PC-9 (cell line): ENCODE data around the gene ATP2C2. TPM values are rescaled to one million over a fixed set of nuclear protein-coding genes. Genes with fewer than 3 reads are reported as not detected.
A peak's percentile ranks its signal among the peaks of the same experiment; 100 is the strongest.
"Not testable (repeated sequence)": the region's sequence is repeated elsewhere in the genome, so short reads cannot be mapped to it uniquely, and the experiment has no call there.

Experiments used
- BruUV-seq: library from RNA; stranded (reverse); fragments of 400-500 nt; replicated peaks from 2 replicates; lab custom pipeline; 2021; lab: Mats Ljungman, UMichigan
- CTCF ChIA-PET: fragments of 300-600 bp; sonication (Branson Sonifier 250); formaldehyde crosslinking; loops from one replicate; lab custom pipeline; 2022; ENCODE audit warnings: antibody characterized with exemption; lab: Charles Lee
- POLR2A ChIA-PET: fragments of 300-600 bp; sonication (Branson Sonifier 250); formaldehyde crosslinking; loops from one replicate; lab custom pipeline; 2022; ENCODE audit warnings: antibody characterized with exemption; ENCODE audit not compliant: unreplicated experiment; lab: Charles Lee
- DNase-seq, 2 experiments: peaks; one replicate each; pipeline versions ENCODE4 v3.0.0 to v3.0.0-alpha.2; 2015 to 2022; ENCODE audit warnings: mixed read lengths in 1 of 2
- H2AFZ ChIP-seq: fragments of 200-600 bp; sonication (generic); 2 replicates; pipeline ENCODE4 v1.8.1; 2017; ENCODE audit warnings: antibody characterized with exemption
- H3F3A ChIP-seq: fragments of 200-600 bp; sonication (generic); 2 replicates; pipeline ENCODE4 v1.8.1; 2017; ENCODE audit warnings: antibody characterized with exemption, mild to moderate bottlenecking, low read depth; ENCODE audit not compliant: insufficient read depth
- H3K27ac ChIP-seq: fragments of 200-600 bp; sonication (generic); 2 replicates; pipeline ENCODE4 v1.6.1; 2016; ENCODE audit warnings: mixed run types
- H3K27me3 ChIP-seq: fragments of 200-600 bp; sonication (generic); 2 replicates; pipeline ENCODE4 v1.6.1; 2016; ENCODE audit warnings: low read depth, mixed run types; ENCODE audit not compliant: insufficient read depth
- H3K36me3 ChIP-seq: fragments of 200-600 bp; sonication (generic); 2 replicates; pipeline ENCODE4 v1.6.1; 2016; ENCODE audit warnings: low read depth, mixed run types
- H3K4me1 ChIP-seq: fragments of 200-600 bp; sonication (generic); replicated peaks from 2 replicates; pipeline ENCODE4 v1.6.1; 2016; ENCODE audit warnings: mixed run types; ENCODE audit not compliant: insufficient read depth
- H3K4me2 ChIP-seq: fragments of 200-600 bp; sonication (generic); 2 replicates; pipeline ENCODE4 v1.6.1; 2017; ENCODE audit warnings: mixed run types
- H3K4me3 ChIP-seq: fragments of 200-600 bp; sonication (generic); 2 replicates; pipeline ENCODE4 v1.6.1; 2016; ENCODE audit warnings: mixed run types
- H3K79me2 ChIP-seq: fragments of 200-600 bp; sonication (generic); 2 replicates; pipeline ENCODE4 v1.6.1; 2017; ENCODE audit warnings: low read depth, mixed run types
- H3K9me2 ChIP-seq: fragments of 200-600 bp; sonication (generic); 2 replicates; pipeline ENCODE4 v1.8.1; 2017; ENCODE audit warnings: mild to moderate bottlenecking; ENCODE audit not compliant: insufficient read depth
- H3K9me3 ChIP-seq: fragments of 200-600 bp; sonication (generic); 2 replicates; pipeline ENCODE4 v1.8.1; 2016; ENCODE audit warnings: low read depth; ENCODE audit not compliant: insufficient read depth
- H4K20me1 ChIP-seq: fragments of 200-600 bp; sonication (generic); 2 replicates; pipeline ENCODE4 v1.8.1; 2017; ENCODE audit not compliant: insufficient read depth
- EZH2 ChIP-seq: fragments of 200-600 bp; sonication (generic); IDR thresholded peaks from 2 replicates; pipeline ENCODE4 v1.8.0; 2017; ENCODE audit warnings: antibody characterized with exemption, low read depth
- intact Hi-C: fragments of 100-400 bp; cut with micrococcal nuclease; formaldehyde crosslinking; loops from one replicate; pipeline ENCODE4 v1.10.0; 2022; ENCODE audit not compliant: unreplicated experiment
- total RNA-seq: library from RNA; stranded (reverse); gene quantifications from 2 replicates; pipeline ENCODE4 v1.2.3, GENCODE V29; 2021
- TF ChIP-seq, protein P1 (sequence below): fragments of 200-600 bp; sonication (generic); conservative IDR thresholded peaks from 2 replicates; pipeline ENCODE4 v1.6.1; 2017; ENCODE audit warnings: mixed run types, antibody characterized with exemption, mild to moderate bottlenecking, moderate library complexity

Gene ATP2C2
- total RNA-seq, 1 experiment from 2014 or later, result 17.2 TPM

DNA sequence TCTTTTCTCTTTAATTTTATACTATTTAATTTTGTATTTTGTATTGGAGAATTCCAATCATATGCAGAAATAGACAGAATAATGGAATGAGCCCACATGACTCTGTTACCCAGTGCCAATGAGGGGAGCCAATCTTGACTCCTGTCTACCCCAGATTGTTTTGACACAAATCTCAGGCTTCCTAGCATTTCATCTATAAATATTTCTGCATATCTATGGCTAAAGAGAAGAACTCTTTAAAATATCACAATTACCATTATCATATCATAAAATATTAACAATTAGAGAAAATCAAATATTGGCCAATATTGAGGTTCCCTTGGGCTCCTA lies 23.7 kb downstream of the ATP2C2 start:
- H3K9me2 ChIP-seq, result no peaks in the 10 kb centered on the region
- no TSS peak for BruUV-seq
- H3K36me3 ChIP-seq, result no peaks in the 10 kb centered on the region
- H2AFZ ChIP-seq, result no peak overlapping the region
- H3F3A ChIP-seq, result peaks cover 16% of the 10 kb centered on the region
- intact Hi-C loops, result no loop called here
- CTCF ChIA-PET, result no interaction called here
- no peak overlapping the region for H3K4me2 ChIP-seq
- DNase-seq, result no peak
- H4K20me1 ChIP-seq, result no peaks in the 10 kb centered on the region
- H3K27ac ChIP-seq, result no peak overlapping the region
- no peaks in the 10 kb centered on the region for H3K27me3 ChIP-seq
- H3K79me2 ChIP-seq, result no peaks in the 10 kb centered on the region
- TF ChIP-seq, protein P1, sequence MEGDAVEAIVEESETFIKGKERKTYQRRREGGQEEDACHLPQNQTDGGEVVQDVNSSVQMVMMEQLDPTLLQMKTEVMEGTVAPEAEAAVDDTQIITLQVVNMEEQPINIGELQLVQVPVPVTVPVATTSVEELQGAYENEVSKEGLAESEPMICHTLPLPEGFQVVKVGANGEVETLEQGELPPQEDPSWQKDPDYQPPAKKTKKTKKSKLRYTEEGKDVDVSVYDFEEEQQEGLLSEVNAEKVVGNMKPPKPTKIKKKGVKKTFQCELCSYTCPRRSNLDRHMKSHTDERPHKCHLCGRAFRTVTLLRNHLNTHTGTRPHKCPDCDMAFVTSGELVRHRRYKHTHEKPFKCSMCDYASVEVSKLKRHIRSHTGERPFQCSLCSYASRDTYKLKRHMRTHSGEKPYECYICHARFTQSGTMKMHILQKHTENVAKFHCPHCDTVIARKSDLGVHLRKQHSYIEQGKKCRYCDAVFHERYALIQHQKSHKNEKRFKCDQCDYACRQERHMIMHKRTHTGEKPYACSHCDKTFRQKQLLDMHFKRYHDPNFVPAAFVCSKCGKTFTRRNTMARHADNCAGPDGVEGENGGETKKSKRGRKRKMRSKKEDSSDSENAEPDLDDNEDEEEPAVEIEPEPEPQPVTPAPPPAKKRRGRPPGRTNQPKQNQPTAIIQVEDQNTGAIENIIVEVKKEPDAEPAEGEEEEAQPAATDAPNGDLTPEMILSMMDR, result no peak
- TF ChIP-seq EZH2, result no peak
- peaks cover 17% of the 10 kb centered on the region for H3K4me1 ChIP-seq
- H3K9me3 ChIP-seq, result no peaks in the 10 kb centered on the region
- POLR2A ChIA-PET, result no interaction called here
- H3K4me3 ChIP-seq, result no peak overlapping the region

DNA sequence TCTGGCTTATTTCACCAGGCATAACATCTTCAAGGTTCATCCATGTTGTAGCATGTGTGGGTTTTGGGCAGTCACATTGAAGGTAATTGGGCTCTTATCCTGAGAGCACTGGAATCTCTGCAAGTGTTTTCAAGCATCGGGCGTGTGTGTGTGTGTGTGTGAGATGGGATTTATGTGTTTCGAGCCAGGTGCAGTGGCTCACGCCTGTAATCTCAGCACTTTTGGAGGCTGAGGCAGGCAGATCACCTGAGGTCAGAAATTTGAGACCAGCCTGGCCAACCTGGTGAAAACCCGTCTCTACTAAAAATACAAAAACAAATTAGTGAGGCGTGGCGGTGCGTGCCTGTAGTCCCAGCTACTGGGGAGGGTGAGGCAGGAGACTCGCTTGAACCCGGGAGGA lies 27.7 kb downstream of the ATP2C2 start:
- peak in 1 of 2 experiments; percentile 44 for DNase-seq
- H4K20me1 ChIP-seq, H3K9me2 ChIP-seq, intact Hi-C loops, H3K9me3 ChIP-seq, H3K36me3 ChIP-seq, H3K27me3 ChIP-seq, BruUV-seq, H3K79me2 ChIP-seq, CTCF ChIA-PET: not testable (repeated sequence)
- POLR2A ChIA-PET, result interaction anchor here (0.6 kb wide), 1 partner anchor 10 kb away, joined by 4 read pairs; no protein-coding TSS in a partner anchor
- Histone ChIP-seq H3F3A (peaks cover 26% of the 10 kb centered on the region), H2AFZ (peak overlapping the region; percentile 20; the same call in 1 of the 2 replicates), H3K4me3 (peak overlapping the region; percentile 40), H3K4me2 (peak overlapping the region; percentile 78), H3K4me1 (peaks cover 26% of the 10 kb centered on the region), H3K27ac (peak overlapping the region; percentile 65)

DNA sequence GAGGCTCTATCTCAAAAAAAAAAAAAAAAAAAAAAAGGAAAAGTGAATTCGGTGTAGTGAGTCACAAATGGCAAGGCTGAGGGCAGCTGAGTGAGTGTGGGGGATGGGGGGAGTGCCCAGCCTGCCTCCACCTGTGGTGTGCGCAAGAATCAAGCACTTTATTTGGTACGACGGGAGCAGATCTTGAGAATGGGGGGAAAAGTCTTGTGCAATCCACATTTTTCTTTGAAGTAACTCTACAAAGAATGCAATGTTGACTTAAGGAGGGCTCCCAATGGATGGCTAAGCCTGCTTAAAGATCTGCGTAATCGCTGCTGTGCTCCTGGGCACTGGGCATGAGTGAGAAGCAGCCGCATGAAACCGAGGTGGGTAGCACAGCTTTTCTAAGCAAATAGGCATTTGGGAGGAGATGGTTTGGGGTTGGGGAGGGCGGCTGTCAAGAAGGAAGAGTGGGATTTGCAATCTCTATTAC lies 28.2 kb downstream of the ATP2C2 start:
- peak overlapping the region; percentile 65 for H3K27ac ChIP-seq
- CTCF ChIA-PET, result no interaction called here

More for the DNA sequence above, 28.2 kb downstream of the ATP2C2 start:
- no peak for TF ChIP-seq EZH2
- TF ChIP-seq, protein P1, result no peak
- POLR2A ChIA-PET, result interaction anchor here (0.6 kb wide), 1 partner anchor 9 kb away, joined by 4 read pairs; no protein-coding TSS in a partner anchor
- H3F3A ChIP-seq, result peaks cover 26% of the 10 kb centered on the region
- H3K27me3 ChIP-seq, result no peaks in the 10 kb centered on the region
- H4K20me1 ChIP-seq, result no peaks in the 10 kb centered on the region
- H3K36me3 ChIP-seq, result 0 out of 2 replicates have a peak, but pooled peaks cover 6% of the 10 kb centered on the region
- no peak overlapping the region for H2AFZ ChIP-seq
- peaks cover 4% of the 10 kb centered on the region; the same call in 1 of the 2 replicates for H3K79me2 ChIP-seq
- H3K4me3 ChIP-seq, result peak overlapping the region; percentile 40
- H3K9me2 ChIP-seq, result no peaks in the 10 kb centered on the region
- DNase-seq, result peak; percentile 82 to 98
- peaks cover 26% of the 10 kb centered on the region for H3K4me1 ChIP-seq
- intact Hi-C loops, result no loop called here
- peak overlapping the region; percentile 78 for H3K4me2 ChIP-seq
- BruUV-seq, result no TSS peak
- H3K9me3 ChIP-seq, result peaks cover 3% of the 10 kb centered on the region; the same call in 1 of the 2 replicates
